ENCODE measurements around the gene ERO1A. TPM values are rescaled to one million over a fixed set of nuclear protein-coding genes. Genes with fewer than 3 reads are reported as not detected.

ERO1A gene
- polyA plus RNA-seq, 1 donor (not counting 4 experiments of a cell fraction or from before 2014, with no cell fraction given): 131 TPM

- H3K9ac ChIP-seq (ENCODE audit: control insufficient read depth, extremely low read depth, insufficient read depth, low read length): no peak overlapping the region
- TF ChIP-seq CTCF (optimal IDR thresholded peaks at IDR 0.05 in 1 of 3, IDR thresholded peaks at IDR 0.05 in 1 of 3, conservative IDR thresholded peaks at IDR 0.05 in 1 of 3; ENCODE audit: extremely low read depth in 1 of 3, insufficient read depth in 2 of 3, low read length in 3 of 3) (no peak), EZH2 (IDR thresholded peaks at IDR 0.05; ENCODE audit: low read length) (no peak)
- no peak overlapping the region for H3K4me2 ChIP-seq (ENCODE audit: control insufficient read depth, extremely low read depth, insufficient read depth, low read depth, low read length)
- H3K4me3 ChIP-seq (ENCODE audit: control insufficient read depth in 2 of 3, extremely low read depth in 1 of 3, insufficient read depth in 2 of 3, low read depth in 1 of 3, low read length in 3 of 3): no peak overlapping the region
- H3K36me3 ChIP-seq (ENCODE audit: control insufficient read depth in 2 of 2, extremely low read depth in 1 of 2, insufficient read depth in 2 of 2, low read length in 2 of 2): peaks cover 4 to 19% of the 10 kb centered on the region in 2 experiments
- no peak for DNase-seq (ENCODE audit: low read depth, low spot score)
- dilution Hi-C loops (cut with MboI; ENCODE audit: extremely low pct_ligation_motif_present, low sequenced_read_pairs): no loop called here
- H3K27me3 ChIP-seq (ENCODE audit: control insufficient read depth, extremely low read depth, insufficient read depth, low read length): no peaks in the 10 kb centered on the region
- H3K4me1 ChIP-seq (ENCODE audit: control insufficient read depth, extremely low read depth, insufficient read depth, low read length): no peaks in the 10 kb centered on the region
- H3K9me1 ChIP-seq (ENCODE audit: control insufficient read depth, extremely low read depth, insufficient read depth, low read length): no peaks in the 10 kb centered on the region
- H3K9me3 ChIP-seq (ENCODE audit: control insufficient read depth, low read depth, low read length): no peaks in the 10 kb centered on the region
- FAIRE-seq: no peak
- peaks cover 2% of the 10 kb centered on the region for H3K79me2 ChIP-seq (ENCODE audit: control insufficient read depth, insufficient read depth, low read length)
- no peak overlapping the region for H3K27ac ChIP-seq (ENCODE audit: control insufficient read depth, insufficient read depth, low read length)
- H2AFZ ChIP-seq (ENCODE audit: control insufficient read depth, low read length): no peak overlapping the region
- H4K20me1 ChIP-seq (ENCODE audit: control insufficient read depth, extremely low read depth, insufficient read depth, low read length): no peaks in the 10 kb centered on the region
Measured at GRCh38 chr14:52660832-52661231, 34.5 kb downstream of the ERO1A start.

GRCh38 chr14:52660325-52660724, 35.0 kb downstream of the ERO1A start:
- no peak overlapping the region for H3K4me2 ChIP-seq (ENCODE audit: control insufficient read depth, extremely low read depth, insufficient read depth, low read depth, low read length)
- H3K27ac ChIP-seq (ENCODE audit: control insufficient read depth, insufficient read depth, low read length): no peak overlapping the region
- no peak for DNase-seq (ENCODE audit: low read depth, low spot score)
- H3K9me1 ChIP-seq (ENCODE audit: control insufficient read depth, extremely low read depth, insufficient read depth, low read length): no peaks in the 10 kb centered on the region
- no peaks in the 10 kb centered on the region for H3K27me3 ChIP-seq (ENCODE audit: control insufficient read depth, extremely low read depth, insufficient read depth, low read length)
- TF ChIP-seq CTCF (optimal IDR thresholded peaks at IDR 0.05 in 1 of 3, IDR thresholded peaks at IDR 0.05 in 1 of 3, conservative IDR thresholded peaks at IDR 0.05 in 1 of 3; ENCODE audit: extremely low read depth in 1 of 3, insufficient read depth in 2 of 3, low read length in 3 of 3): no peak
- TF ChIP-seq EZH2 (IDR thresholded peaks at IDR 0.05; ENCODE audit: low read length): no peak
- H2AFZ ChIP-seq (ENCODE audit: control insufficient read depth, low read length): no peak overlapping the region
- H3K4me1 ChIP-seq (ENCODE audit: control insufficient read depth, extremely low read depth, insufficient read depth, low read length): no peaks in the 10 kb centered on the region
- peaks cover 2% of the 10 kb centered on the region for H3K79me2 ChIP-seq (ENCODE audit: control insufficient read depth, insufficient read depth, low read length)
- H3K4me3 ChIP-seq (ENCODE audit: control insufficient read depth in 2 of 3, extremely low read depth in 1 of 3, insufficient read depth in 2 of 3, low read depth in 1 of 3, low read length in 3 of 3): no peak overlapping the region
- H3K9me3 ChIP-seq (ENCODE audit: control insufficient read depth, low read depth, low read length): no peaks in the 10 kb centered on the region
- dilution Hi-C loops (cut with MboI; ENCODE audit: extremely low pct_ligation_motif_present, low sequenced_read_pairs): no loop called here
- no peak overlapping the region for H3K9ac ChIP-seq (ENCODE audit: control insufficient read depth, extremely low read depth, insufficient read depth, low read length)
- peaks cover 4 to 15% of the 10 kb centered on the region in 2 experiments for H3K36me3 ChIP-seq (ENCODE audit: control insufficient read depth in 2 of 2, extremely low read depth in 1 of 2, insufficient read depth in 2 of 2, low read length in 2 of 2)
- FAIRE-seq: no peak
- no peaks in the 10 kb centered on the region for H4K20me1 ChIP-seq (ENCODE audit: control insufficient read depth, extremely low read depth, insufficient read depth, low read length)
